ENCODE data around the gene PLA2G10.

DNA sequence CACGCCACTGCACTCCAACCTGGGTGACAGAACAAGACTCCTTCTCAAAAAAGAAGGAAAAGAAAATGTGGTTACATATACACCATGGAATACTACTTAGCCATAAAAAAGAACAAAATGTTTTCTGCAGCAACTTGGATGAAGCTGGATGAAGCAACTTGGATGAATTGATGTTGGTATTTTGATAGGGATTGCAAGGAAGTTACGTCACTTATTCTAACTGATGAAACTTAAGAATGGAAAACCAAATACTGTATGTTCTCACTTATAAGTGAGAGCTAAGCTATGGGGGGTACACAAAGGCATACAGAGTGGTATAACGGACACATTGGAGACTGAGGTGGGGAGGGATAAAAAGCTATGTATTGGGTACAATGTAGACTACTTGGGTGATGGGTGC is 17.5 kb downstream of the PLA2G10 start:
- TF ChIP-seq, protein P1, sequence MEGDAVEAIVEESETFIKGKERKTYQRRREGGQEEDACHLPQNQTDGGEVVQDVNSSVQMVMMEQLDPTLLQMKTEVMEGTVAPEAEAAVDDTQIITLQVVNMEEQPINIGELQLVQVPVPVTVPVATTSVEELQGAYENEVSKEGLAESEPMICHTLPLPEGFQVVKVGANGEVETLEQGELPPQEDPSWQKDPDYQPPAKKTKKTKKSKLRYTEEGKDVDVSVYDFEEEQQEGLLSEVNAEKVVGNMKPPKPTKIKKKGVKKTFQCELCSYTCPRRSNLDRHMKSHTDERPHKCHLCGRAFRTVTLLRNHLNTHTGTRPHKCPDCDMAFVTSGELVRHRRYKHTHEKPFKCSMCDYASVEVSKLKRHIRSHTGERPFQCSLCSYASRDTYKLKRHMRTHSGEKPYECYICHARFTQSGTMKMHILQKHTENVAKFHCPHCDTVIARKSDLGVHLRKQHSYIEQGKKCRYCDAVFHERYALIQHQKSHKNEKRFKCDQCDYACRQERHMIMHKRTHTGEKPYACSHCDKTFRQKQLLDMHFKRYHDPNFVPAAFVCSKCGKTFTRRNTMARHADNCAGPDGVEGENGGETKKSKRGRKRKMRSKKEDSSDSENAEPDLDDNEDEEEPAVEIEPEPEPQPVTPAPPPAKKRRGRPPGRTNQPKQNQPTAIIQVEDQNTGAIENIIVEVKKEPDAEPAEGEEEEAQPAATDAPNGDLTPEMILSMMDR (conservative IDR thresholded peaks at IDR 0.05): no peak
- TF ChIP-seq EZH2 (IDR thresholded peaks at IDR 0.05; ENCODE audit: low read depth): no peak

Measured in PC-9 (cell line).